OCI-LY7 (cell line): ENCODE measurements around the gene OR2T11. TPM values are rescaled to one million over a fixed set of nuclear protein-coding genes. Genes with fewer than 3 reads are reported as not detected.
"Not testable (repeated sequence)": the region's sequence is repeated elsewhere in the genome, so short reads cannot be mapped to it uniquely, and the experiment has no call there.

Experiments used
- BruUV-seq: library from RNA; stranded (reverse); fragments of 400-500 nt; replicated peaks from 2 replicates; lab custom pipeline; 2021; lab: Mats Ljungman, UMichigan
- CTCF ChIA-PET: fragments of 300-600 bp; sonication (Branson Sonifier 250); formaldehyde crosslinking; loops from one replicate; lab custom pipeline; 2022; ENCODE audit warnings: antibody characterized with exemption; ENCODE audit not compliant: unreplicated experiment; lab: Charles Lee
- POLR2A ChIA-PET: fragments of 300-600 bp; sonication (Branson Sonifier 250); formaldehyde crosslinking; loops from one replicate; lab custom pipeline; 2022; ENCODE audit warnings: antibody characterized with exemption; lab: Charles Lee
- DNase-seq: peaks from one replicate; pipeline ENCODE4 v3.0.0-alpha.2; 2015; ENCODE audit warnings: low spot score
- H2AFZ ChIP-seq: fragments of 200-600 bp; sonication (generic), shearing (Covaris generic); 2 replicates; pipeline ENCODE4 v1.6.1; 2014; ENCODE audit warnings: mild to moderate bottlenecking, antibody characterized with exemption, low read length, moderate library complexity
- H3K27ac ChIP-seq: fragments of 200-600 bp; sonication (generic); 2 replicates; pipeline ENCODE4 v1.5.1; 2014; ENCODE audit warnings: mixed run types, low read depth, mild to moderate bottlenecking, moderate library complexity, low read length, inconsistent platforms; ENCODE audit not compliant: poor library complexity, severe bottlenecking
- H3K36me3 ChIP-seq: fragments of 200-600 bp; sonication (generic); 2 replicates; pipeline ENCODE4 v1.6.1; 2014; ENCODE audit warnings: mild to moderate bottlenecking, antibody characterized with exemption, low read length, moderate library complexity, mixed read lengths; ENCODE audit not compliant: insufficient read depth
- H3K4me1 ChIP-seq: fragments of 200-600 bp; sonication (generic); 2 replicates; pipeline ENCODE4 v1.5.1; 2014; ENCODE audit warnings: mild to moderate bottlenecking, low read length; ENCODE audit not compliant: insufficient read depth, poor library complexity, severe bottlenecking
- H3K4me2 ChIP-seq: fragments of 200-600 bp; sonication (generic); 2 replicates; pipeline ENCODE4 v1.6.1; 2014; ENCODE audit warnings: mild to moderate bottlenecking, low read length
- H3K4me3 ChIP-seq: fragments of 200-600 bp; sonication (generic); 2 replicates; pipeline ENCODE4 v1.5.1; 2014; ENCODE audit warnings: mild to moderate bottlenecking, low read depth, low read length; ENCODE audit not compliant: poor library complexity, severe bottlenecking
- H3K79me2 ChIP-seq: fragments of 200-600 bp; sonication (generic); 2 replicates; pipeline ENCODE4 v1.6.1; 2016; ENCODE audit warnings: low read depth, mild to moderate bottlenecking, low read length, moderate library complexity, mixed read lengths; ENCODE audit not compliant: insufficient read depth
- H3K9me2 ChIP-seq: fragments of 200-600 bp; sonication (generic); 2 replicates; pipeline ENCODE4 v1.6.1; 2016; ENCODE audit warnings: mild to moderate bottlenecking, low read length, mixed read lengths; ENCODE audit not compliant: insufficient read depth
- H3K9me3 ChIP-seq: fragments of 200-600 bp; sonication (generic); 2 replicates; pipeline ENCODE4 v1.6.1; 2014; ENCODE audit warnings: mild to moderate bottlenecking, mixed run types, low read length, mixed read lengths
- H4K20me1 ChIP-seq: fragments of 200-600 bp; sonication (generic); 2 replicates; pipeline ENCODE4 v1.6.1; 2014; ENCODE audit warnings: mild to moderate bottlenecking, antibody characterized with exemption, low read length, moderate library complexity, mixed read lengths; ENCODE audit not compliant: insufficient read depth
- CTCF ChIP-seq: fragments of 200-600 bp; sonication (generic); conservative IDR thresholded peaks from 2 replicates; pipeline ENCODE4 v1.5.1; 2014; ENCODE audit warnings: mild to moderate bottlenecking, antibody characterized with exemption, low read length, moderate library complexity, mixed read lengths
- EZH2phosphoT487 ChIP-seq: fragments of 200-600 bp; sonication (generic); IDR thresholded peaks from 2 replicates; pipeline ENCODE4 v1.6.1; 2018; ENCODE audit warnings: low read depth, borderline replicate concordance, mild to moderate bottlenecking, mixed run types, antibody characterized with exemption, low read length, moderate library complexity, mixed read lengths
- intact Hi-C: fragments of 100-400 bp; cut with micrococcal nuclease; formaldehyde crosslinking; loops from one replicate; pipeline ENCODE4 v1.10.0; 2022; ENCODE audit not compliant: unreplicated experiment
- total RNA-seq, 2 experiments: library from RNA; depleted of rRNA in 1 of 2; stranded (reverse); fragments of >200 nt in 1 of 2; shearing (Covaris generic) in 1 of 2; gene quantifications; 2 replicates each; pipeline ENCODE4 v1.2.3, GENCODE V29; 2014 to 2022

The OR2T11 gene
- total RNA-seq, 2 experiments from 2014 or later: not detected

GRCh38 chr1:248585266-248585665 lies 49.6 kb downstream of the OR2T11 start:
- H3K4me1 ChIP-seq: no peaks in the 10 kb centered on the region

GRCh38 chr1:248576260-248576980 lies 58.5 kb downstream of the OR2T11 start:
- H3K9me3 ChIP-seq: no peaks in the 10 kb centered on the region
- no peak overlapping the region for H2AFZ ChIP-seq
- ChIA-PET POLR2A (no interaction called here), CTCF (no interaction called here)
- no peaks in the 10 kb centered on the region for H3K79me2 ChIP-seq
- BruUV-seq: no TSS peak
- H3K4me3 ChIP-seq: no peak overlapping the region
- H3K9me2 ChIP-seq: no peaks in the 10 kb centered on the region
- intact Hi-C loops: no loop called here
- no peak overlapping the region for H3K4me2 ChIP-seq
- H3K4me1 ChIP-seq: no peaks in the 10 kb centered on the region
- H3K36me3 ChIP-seq: no peaks in the 10 kb centered on the region
- H3K27ac ChIP-seq: no peak overlapping the region
- no peaks in the 10 kb centered on the region for H4K20me1 ChIP-seq
- TF ChIP-seq CTCF (no peak), EZH2phosphoT487 (no peak)
- DNase-seq: no peak

More at GRCh38 chr1:248585266-248585665, 49.6 kb downstream of the OR2T11 start:
- intact Hi-C loops: no loop called here
- Histone ChIP-seq H2AFZ (no peak overlapping the region), H3K9me3 (no peaks in the 10 kb centered on the region), H3K79me2 (no peaks in the 10 kb centered on the region), H3K27ac (no peak overlapping the region), H3K36me3 (no peaks in the 10 kb centered on the region), H3K4me2 (no peak overlapping the region), H3K4me3 (no peak overlapping the region), H4K20me1 (no peaks in the 10 kb centered on the region), H3K9me2 (no peaks in the 10 kb centered on the region)
- no TSS peak for BruUV-seq
- ChIA-PET POLR2A (no interaction called here), CTCF (no interaction called here)
- no peak for TF ChIP-seq EZH2phosphoT487
- no peak for TF ChIP-seq CTCF
- no peak for DNase-seq

GRCh38 chr1:248574657-248575056 lies 60.2 kb downstream of the OR2T11 start, which contains the start of gene OR2T34:
OR2T34 (minus strand) TSS chr1:248574757; CDS start chr1:248574757, 0 bp downstream.
- H3K4me1 ChIP-seq, H3K79me2 ChIP-seq, H4K20me1 ChIP-seq, H3K9me3 ChIP-seq, H3K4me2 ChIP-seq, H3K9me2 ChIP-seq, H2AFZ ChIP-seq, CTCF ChIA-PET, H3K27ac ChIP-seq, H3K36me3 ChIP-seq, DNase-seq, BruUV-seq, H3K4me3 ChIP-seq, intact Hi-C loops, POLR2A ChIA-PET: not testable (repeated sequence)

GRCh38 chr1:248573856-248574255 lies 61.0 kb downstream of the OR2T11 start:
- BruUV-seq, H3K36me3 ChIP-seq, intact Hi-C loops, H3K27ac ChIP-seq, DNase-seq, H4K20me1 ChIP-seq, H3K4me3 ChIP-seq, CTCF ChIA-PET, H3K4me2 ChIP-seq, POLR2A ChIA-PET, H3K9me2 ChIP-seq, H3K9me3 ChIP-seq, H3K79me2 ChIP-seq, H3K4me1 ChIP-seq, H2AFZ ChIP-seq: not testable (repeated sequence)
